Lung (tissue), 12 donors: Measurements from ENCODE around the gene TNS3. TPM values are rescaled to one million over a fixed set of nuclear protein-coding genes. Genes with fewer than 3 reads are reported as not detected.

Experiments
- ATAC-seq: fragments of 200-7000 bp; cut with Tn5 transposase; one replicate; pipeline ENCODE4 v1.9.1; 2020; ENCODE audit warnings: moderate number of reproducible peaks; ENCODE audit not compliant: insufficient read depth, low FRiP score
- DNase-seq, 3 donors: peaks; one replicate each; pipeline ENCODE4 v3.0.0-alpha.2; 2013 to 2017
- H3K27ac ChIP-seq, 2 donors: one replicate each; pipeline ENCODE4 v1.5.1; 2013; ENCODE audit warnings: mild to moderate bottlenecking in 2 of 2, moderate library complexity in 2 of 2, control low read depth in 1 of 2, inconsistent platforms in 1 of 2, low read depth in 1 of 2, low read length in 1 of 2
- H3K27me3 ChIP-seq, 3 donors: one replicate each; pipeline ENCODE4 v1.5.1; 2013; ENCODE audit warnings: low read length in 2 of 3; ENCODE audit not compliant: control insufficient read depth in 3 of 3, insufficient read depth in 3 of 3
- H3K36me3 ChIP-seq, 4 donors: one replicate each; pipeline ENCODE4 v1.5.1; 2013; ENCODE audit warnings: low read length in 4 of 4, mild to moderate bottlenecking in 1 of 4, moderate library complexity in 1 of 4; ENCODE audit not compliant: control insufficient read depth in 4 of 4, insufficient read depth in 4 of 4
- H3K4me1 ChIP-seq, 5 donors: one replicate each; pipeline ENCODE4 v1.5.1; 2013; ENCODE audit warnings: low read length in 5 of 5, mild to moderate bottlenecking in 2 of 5, moderate library complexity in 1 of 5; ENCODE audit not compliant: control insufficient read depth in 5 of 5, insufficient read depth in 5 of 5
- H3K4me3 ChIP-seq: one replicate; pipeline ENCODE4 v1.5.1; 2013; ENCODE audit warnings: mild to moderate bottlenecking, control low read depth, moderate library complexity
- H3K9ac ChIP-seq, 2 donors: one replicate each; pipeline ENCODE4 v1.5.1; 2013; ENCODE audit warnings: low read length in 2 of 2, control low read depth in 1 of 2; ENCODE audit not compliant: insufficient read depth in 1 of 2
- H3K9me3 ChIP-seq, 4 donors: one replicate each; pipeline ENCODE4 v1.5.1; 2013; ENCODE audit warnings: low read length in 3 of 4, mild to moderate bottlenecking in 1 of 4, moderate library complexity in 1 of 4; ENCODE audit not compliant: control insufficient read depth in 4 of 4, insufficient read depth in 3 of 4
- CTCF ChIP-seq: IDR thresholded peaks from 2 replicates; pipeline ENCODE4 v1.5.1; 2012; ENCODE audit warnings: mild to moderate bottlenecking; ENCODE audit errors: control extremely low read depth, extremely low read depth
- WGBS, 2 donors: extraction: QIAGEN DNeasy Blood & Tissue Kit; methylation state at CpG; one replicate each; pipeline ENCODE4 v1.1.7; 2013; 5-methylcytosine and 5-hydroxymethylcytosine counted together
- polyA plus RNA-seq, 2 donors: library from polyadenylated mRNA; stranded (reverse); fragments of 200-250 nt; gene quantifications; one replicate each; pipeline ENCODE4 v1.2.1, GENCODE V29; 2013
- total RNA-seq, 2 donors: library from RNA; depleted of rRNA in 1 of 2; stranded (reverse); fragments of >200 nt in 1 of 2; gene quantifications; one replicate each; pipeline ENCODE4 v1.2.1, GENCODE V29; 2014 to 2021
- donor health status: control.
- donor health status: control.
- donor health status: Bipolar disorder and iron deficiency.
- donor health status: healthy.
- donor health status: DM: yes; HTN: yes; CAD: no.

The TNS3 gene
- total and polyA plus RNA-seq, 4 donors = 23.8 to 140 (median 85.7) TPM

- Histone ChIP-seq H3K9ac (no peak overlapping the region), H3K27me3 (no peaks in the 10 kb centered on the region), H3K27ac (no peak overlapping the region), H3K4me1 (peaks cover 0 to 38% (median 24%) of the 10 kb centered on the region in 5 donors), H3K36me3 (no peaks in the 10 kb centered on the region), H3K4me3 (no peak overlapping the region), H3K9me3 (no peaks in the 10 kb centered on the region)
- 67 to 73% methylated on average over 11 of the region's 11 CpGs for WGBS, 2 donors
- TF ChIP-seq CTCF = no peak
- DNase-seq (peak in 2 of 3 donors; percentile 32 to 65), ATAC-seq (no peak)
Measured at GRCh38 chr7:47583739-47584535, 2.0 kb upstream of the TNS3 start.

- 68 to 73% methylated on average over 15 of the region's 15 CpGs for WGBS, 2 donors
- H3K36me3 ChIP-seq = no peaks in the 10 kb centered on the region
- H3K4me1 ChIP-seq = peaks cover 0 to 46% (median 32%) of the 10 kb centered on the region in 5 donors
- peak overlapping the region in 1 of 2 donors; percentile 5 for H3K27ac ChIP-seq
- no peaks in the 10 kb centered on the region for H3K27me3 ChIP-seq
- H3K9me3 ChIP-seq = no peaks in the 10 kb centered on the region
- DNase-seq (peak; percentile 44 to 76 (median 66)), ATAC-seq (no peak)
- no peak for TF ChIP-seq CTCF
- no peak overlapping the region for H3K4me3 ChIP-seq
- no peak overlapping the region for H3K9ac ChIP-seq
Measured at GRCh38 chr7:47582764-47583738, 1.1 kb upstream of the TNS3 start.

GRCh38 chr7:47581438-47581803 is 490 bp downstream of the TNS3 start:
- DNase-seq = peak in 1 of 3 donors; percentile 58
- no peak overlapping the region for H3K9ac ChIP-seq
- H3K4me3 ChIP-seq = peak overlapping the region; percentile 55
- H3K27me3 ChIP-seq = no peaks in the 10 kb centered on the region
- no peak for TF ChIP-seq CTCF
- peak overlapping the region in 1 of 2 donors; percentile 79 for H3K27ac ChIP-seq
- no peak for ATAC-seq
- H3K4me1 ChIP-seq = peaks cover 0 to 62% (median 41%) of the 10 kb centered on the region in 5 donors
- H3K9me3 ChIP-seq = no peaks in the 10 kb centered on the region
- H3K36me3 ChIP-seq = no peaks in the 10 kb centered on the region
- 2% methylated on average over 23 to 33 of the region's 33 CpGs for WGBS, 2 donors
